HEK293 (cell line): ENCODE data around the gene PEX7.
A peak's percentile ranks its signal among the peaks of the same experiment; 100 is the strongest.

Experiments used
- KLF9 ChIP-seq: fragments of 450-650 bp; formaldehyde crosslinking; IDR thresholded peaks from 2 replicates; pipeline ENCODE4 v1.5.1; 2016; ENCODE audit warnings: missing biosample characterization, missing genetic modification characterization, low read depth
- PATZ1 ChIP-seq: fragments of 450-650 bp; formaldehyde crosslinking; IDR thresholded peaks from 2 replicates; pipeline ENCODE4 v1.5.1; 2016; ENCODE audit warnings: missing biosample characterization, missing genetic modification characterization
- PRDM4 ChIP-seq: fragments of 450-650 bp; formaldehyde crosslinking; IDR thresholded peaks from 2 replicates; pipeline ENCODE4 v1.5.1; 2017; ENCODE audit warnings: missing biosample characterization, missing genetic modification characterization
- TCF7L2 ChIP-seq: IDR thresholded peaks from 2 replicates; pipeline ENCODE4 v1.6.1; 2011; ENCODE audit warnings: low read depth, mild to moderate bottlenecking, inconsistent platforms, low read length, moderate library complexity, borderline replicate concordance
- ZBTB49 ChIP-seq: fragments of 450-650 bp; formaldehyde crosslinking; IDR thresholded peaks from 2 replicates; pipeline ENCODE4 v1.5.1; 2016; ENCODE audit warnings: missing biosample characterization, missing genetic modification characterization, low read depth
- ZNF140 ChIP-seq: fragments of 450-650 bp; formaldehyde crosslinking; IDR thresholded peaks from 2 replicates; pipeline ENCODE4 v1.5.1; 2016; ENCODE audit warnings: missing biosample characterization, missing genetic modification characterization
- ZNF169 ChIP-seq: fragments of 450-650 bp; formaldehyde crosslinking; IDR thresholded peaks from 2 replicates; pipeline ENCODE4 v1.5.1; 2016; ENCODE audit warnings: missing biosample characterization, missing genetic modification characterization
- ZNF274 ChIP-seq, 2 experiments: fragments of 200-500 bp in 1 of 2; fragments of 450-650 bp in 1 of 2; sonication (Bioruptor generic) in 1 of 2; formaldehyde crosslinking in 1 of 2; IDR thresholded peaks; 2 replicates each; pipeline versions ENCODE4 v1.5.1 to v1.6.1; 2014 to 2016; ENCODE audit warnings: borderline replicate concordance in 1 of 2, inconsistent platforms in 1 of 2, low read length in 1 of 2, missing biosample characterization in 1 of 2, missing genetic modification characterization in 1 of 2
- ZNF433 ChIP-seq: fragments of 450-650 bp; formaldehyde crosslinking; IDR thresholded peaks from 2 replicates; pipeline ENCODE4 v1.5.1; 2016; ENCODE audit warnings: missing biosample characterization, missing genetic modification characterization, low read depth
- ZNF658 ChIP-seq: fragments of 450-650 bp; formaldehyde crosslinking; IDR thresholded peaks from 2 replicates; pipeline ENCODE4; 2016; ENCODE audit warnings: missing biosample characterization, missing genetic modification characterization
- TF ChIP-seq, protein P1 (sequence below): fragments of 450-650 bp; formaldehyde crosslinking; IDR thresholded peaks from 2 replicates; pipeline ENCODE4 v1.5.1; 2016; ENCODE audit warnings: missing biosample characterization, missing genetic modification characterization
- TF ChIP-seq, protein P2 (sequence below): IDR thresholded peaks from 2 replicates; pipeline ENCODE4 v1.6.1; 2011; ENCODE audit warnings: mild to moderate bottlenecking, low read depth, low read length, borderline replicate concordance

DNA sequence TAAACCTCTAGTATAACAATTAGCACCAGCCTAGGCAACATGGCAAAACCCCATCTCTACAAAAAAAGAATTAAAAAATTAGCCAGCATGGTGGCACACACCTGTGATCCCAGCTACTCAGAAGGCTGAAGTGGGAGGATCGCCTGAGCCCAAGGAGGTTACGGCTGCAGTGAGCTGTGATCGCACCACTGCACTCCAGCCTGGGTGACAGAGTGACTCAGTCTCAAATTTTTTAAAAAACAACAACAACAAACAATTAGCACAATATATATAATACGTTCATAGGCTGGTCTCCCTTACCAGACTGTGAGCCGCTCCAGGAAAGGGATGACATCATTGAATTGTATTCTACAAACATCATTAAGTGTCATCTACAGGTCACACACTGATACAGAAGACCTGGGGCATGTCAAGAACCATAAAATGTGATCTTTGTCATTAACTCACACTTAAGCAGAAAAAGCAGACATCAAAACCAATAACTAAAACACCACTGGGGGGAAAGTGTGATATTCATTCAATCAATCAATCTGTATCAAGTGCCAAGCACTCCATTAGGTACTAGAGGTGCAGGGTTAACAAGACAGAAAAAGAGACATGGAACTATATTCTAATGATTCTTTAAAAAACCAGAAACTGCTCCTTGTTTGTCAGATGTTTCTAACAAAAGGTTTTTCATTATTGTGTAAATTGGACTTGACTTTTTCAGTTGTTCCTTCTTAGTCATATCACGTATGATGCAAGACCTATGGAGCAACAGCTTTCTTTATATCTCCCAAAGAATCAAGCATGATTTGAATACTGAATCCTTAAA is 48.0 kb upstream of the PEX7 start:
- TF ChIP-seq ZNF433 (tag by site-specific recombination) (no peak), ZNF140 (no peak), KLF9 (0 out of 2 replicates have a peak, but pooled peaks have one; percentile 26), ZBTB49 (tag by site-specific recombination) (no peak), ZNF169 (tag by site-specific recombination) (no peak), ZNF274 (IDR thresholded peaks at IDR 0.05; ENCODE audit: low read length) (no peak), ZNF274 (tag by site-specific recombination; IDR thresholded peaks at IDR 0.05; ENCODE audit: borderline replicate concordance) (no peak), ZNF658 (tag by site-specific recombination) (no peak), PRDM4 (tag by site-specific recombination) (peak; percentile 63; the same call in 1 of the 2 replicates), PATZ1 (tag by site-specific recombination) (peak; percentile 49), TCF7L2 (peak; percentile 45; the same call in 1 of the 2 replicates)
- TF ChIP-seq, protein P1, sequence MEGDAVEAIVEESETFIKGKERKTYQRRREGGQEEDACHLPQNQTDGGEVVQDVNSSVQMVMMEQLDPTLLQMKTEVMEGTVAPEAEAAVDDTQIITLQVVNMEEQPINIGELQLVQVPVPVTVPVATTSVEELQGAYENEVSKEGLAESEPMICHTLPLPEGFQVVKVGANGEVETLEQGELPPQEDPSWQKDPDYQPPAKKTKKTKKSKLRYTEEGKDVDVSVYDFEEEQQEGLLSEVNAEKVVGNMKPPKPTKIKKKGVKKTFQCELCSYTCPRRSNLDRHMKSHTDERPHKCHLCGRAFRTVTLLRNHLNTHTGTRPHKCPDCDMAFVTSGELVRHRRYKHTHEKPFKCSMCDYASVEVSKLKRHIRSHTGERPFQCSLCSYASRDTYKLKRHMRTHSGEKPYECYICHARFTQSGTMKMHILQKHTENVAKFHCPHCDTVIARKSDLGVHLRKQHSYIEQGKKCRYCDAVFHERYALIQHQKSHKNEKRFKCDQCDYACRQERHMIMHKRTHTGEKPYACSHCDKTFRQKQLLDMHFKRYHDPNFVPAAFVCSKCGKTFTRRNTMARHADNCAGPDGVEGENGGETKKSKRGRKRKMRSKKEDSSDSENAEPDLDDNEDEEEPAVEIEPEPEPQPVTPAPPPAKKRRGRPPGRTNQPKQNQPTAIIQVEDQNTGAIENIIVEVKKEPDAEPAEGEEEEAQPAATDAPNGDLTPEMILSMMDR (tag by site-specific recombination), result no peak
- TF ChIP-seq, protein P2, sequence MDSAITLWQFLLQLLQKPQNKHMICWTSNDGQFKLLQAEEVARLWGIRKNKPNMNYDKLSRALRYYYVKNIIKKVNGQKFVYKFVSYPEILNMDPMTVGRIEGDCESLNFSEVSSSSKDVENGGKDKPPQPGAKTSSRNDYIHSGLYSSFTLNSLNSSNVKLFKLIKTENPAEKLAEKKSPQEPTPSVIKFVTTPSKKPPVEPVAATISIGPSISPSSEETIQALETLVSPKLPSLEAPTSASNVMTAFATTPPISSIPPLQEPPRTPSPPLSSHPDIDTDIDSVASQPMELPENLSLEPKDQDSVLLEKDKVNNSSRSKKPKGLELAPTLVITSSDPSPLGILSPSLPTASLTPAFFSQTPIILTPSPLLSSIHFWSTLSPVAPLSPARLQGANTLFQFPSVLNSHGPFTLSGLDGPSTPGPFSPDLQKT, result no peak
